HG03045 (cell line): ENCODE results near the gene SPATA12.

ENCODE experiments used
- ATAC-seq: cut with Tn5 transposase; IDR thresholded peaks from one replicate; pipeline ENCODE4 v1.9.1; 2021; ENCODE audit warnings: mild to moderate bottlenecking, moderate library complexity; ENCODE audit not compliant: unreplicated experiment

SPATA12 gene

GRCh38 chr3:57110214-57110613 is 49.8 kb downstream of the SPATA12 start:
- no peak for ATAC-seq

- ATAC-seq = no peak
These were observed 50.3 kb downstream of the SPATA12 start for GRCh38 chr3:57110798-57111197.

GRCh38 chr3:57112206-57112605 is 51.7 kb downstream of the SPATA12 start:
- no peak for ATAC-seq

GRCh38 chr3:57116501-57116900 is 56.0 kb downstream of the SPATA12 start:
- ATAC-seq = no peak

- ATAC-seq = no peak
These were observed 57.8 kb downstream of the SPATA12 start for GRCh38 chr3:57118254-57118653.

GRCh38 chr3:57120040-57120439 is 59.6 kb downstream of the SPATA12 start:
- ATAC-seq = no peak

- no peak for ATAC-seq
These were observed 60.1 kb downstream of the SPATA12 start for GRCh38 chr3:57120451-57121174.
